Thyroid gland (tissue), 4 donors: ENCODE data around the gene STK11IP.

Experiments used
- POLR2A ChIP-seq, 2 donors: fragments of 450-650 bp; IDR thresholded peaks; one replicate each; pipeline ENCODE4 v1.6.1; 2017; ENCODE audit warnings: antibody characterized with exemption in 2 of 2, mild to moderate bottlenecking in 2 of 2, moderate library complexity in 1 of 2
- TF ChIP-seq, protein P1 (sequence below), 6 experiments: fragments of 200-600 bp in 3 of 6; fragments of 450-650 bp in 3 of 6; sonication (generic) in 3 of 6; IDR thresholded peaks; one replicate each; pipeline ENCODE4 v1.5.1; 2016 to 2019; ENCODE audit warnings: antibody characterized with exemption in 6 of 6, mild to moderate bottlenecking in 2 of 6, inconsistent platforms in 1 of 6, moderate library complexity in 1 of 6

- TF ChIP-seq, protein P1, sequence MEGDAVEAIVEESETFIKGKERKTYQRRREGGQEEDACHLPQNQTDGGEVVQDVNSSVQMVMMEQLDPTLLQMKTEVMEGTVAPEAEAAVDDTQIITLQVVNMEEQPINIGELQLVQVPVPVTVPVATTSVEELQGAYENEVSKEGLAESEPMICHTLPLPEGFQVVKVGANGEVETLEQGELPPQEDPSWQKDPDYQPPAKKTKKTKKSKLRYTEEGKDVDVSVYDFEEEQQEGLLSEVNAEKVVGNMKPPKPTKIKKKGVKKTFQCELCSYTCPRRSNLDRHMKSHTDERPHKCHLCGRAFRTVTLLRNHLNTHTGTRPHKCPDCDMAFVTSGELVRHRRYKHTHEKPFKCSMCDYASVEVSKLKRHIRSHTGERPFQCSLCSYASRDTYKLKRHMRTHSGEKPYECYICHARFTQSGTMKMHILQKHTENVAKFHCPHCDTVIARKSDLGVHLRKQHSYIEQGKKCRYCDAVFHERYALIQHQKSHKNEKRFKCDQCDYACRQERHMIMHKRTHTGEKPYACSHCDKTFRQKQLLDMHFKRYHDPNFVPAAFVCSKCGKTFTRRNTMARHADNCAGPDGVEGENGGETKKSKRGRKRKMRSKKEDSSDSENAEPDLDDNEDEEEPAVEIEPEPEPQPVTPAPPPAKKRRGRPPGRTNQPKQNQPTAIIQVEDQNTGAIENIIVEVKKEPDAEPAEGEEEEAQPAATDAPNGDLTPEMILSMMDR (IDR thresholded peaks at IDR 0.05), result no peak
- TF ChIP-seq POLR2A (IDR thresholded peaks at IDR 0.05), result no peak
Measured at GRCh38 chr2:219645631-219646527, 48.2 kb downstream of the STK11IP start.
